Muscle of back (tissue), 11 donors: Measurements from ENCODE around the gene RASAL1. TPM values are rescaled to one million over a fixed set of nuclear protein-coding genes. Genes with fewer than 3 reads are reported as not detected.
"Not testable (repeated sequence)": the region's sequence is repeated elsewhere in the genome, so short reads cannot be mapped to it uniquely, and the experiment has no call there.

Source experiments
- DNase-seq, 3 donors: peaks; one replicate each; pipeline versions ENCODE4 v3.0.0 to v3.0.0-alpha.2; 2013
- polyA plus RNA-seq, 10 donors: library from polyadenylated mRNA; unstranded; fragments of 120-200 nt; gene quantifications; one replicate each; pipeline ENCODE4 v1.2.1, GENCODE V29; 2013; ENCODE audit not compliant: insufficient read length in 10 of 10

The RASAL1 gene
- polyA plus RNA-seq, 10 donors: 0.03 to 0.28 (median 0.18) TPM; not detected in 5

DNA sequence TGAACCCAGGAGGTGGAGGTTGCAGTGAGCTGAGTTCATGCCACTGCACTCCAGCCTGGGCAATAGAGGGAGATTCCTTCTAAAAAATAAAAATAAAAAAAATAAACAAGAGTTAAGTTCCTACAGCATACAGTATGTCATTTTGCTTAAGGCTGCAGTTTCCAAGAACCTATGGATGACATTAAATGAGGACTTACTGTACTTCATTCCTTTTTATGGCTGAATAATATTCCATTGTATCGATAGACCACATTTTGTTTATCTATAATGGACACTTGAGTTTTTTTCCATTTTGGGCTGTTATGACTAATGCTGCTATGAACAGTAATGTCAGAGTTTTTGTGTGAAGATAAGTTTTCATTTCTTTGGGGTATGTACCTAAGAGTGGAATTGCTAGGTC, 17.4 kb downstream of the RASAL1 start:
- DNase-seq: no peak

GRCh38 chr12:113117684-113118083, 17.9 kb downstream of the RASAL1 start:
- not testable (repeated sequence) for DNase-seq

DNA sequence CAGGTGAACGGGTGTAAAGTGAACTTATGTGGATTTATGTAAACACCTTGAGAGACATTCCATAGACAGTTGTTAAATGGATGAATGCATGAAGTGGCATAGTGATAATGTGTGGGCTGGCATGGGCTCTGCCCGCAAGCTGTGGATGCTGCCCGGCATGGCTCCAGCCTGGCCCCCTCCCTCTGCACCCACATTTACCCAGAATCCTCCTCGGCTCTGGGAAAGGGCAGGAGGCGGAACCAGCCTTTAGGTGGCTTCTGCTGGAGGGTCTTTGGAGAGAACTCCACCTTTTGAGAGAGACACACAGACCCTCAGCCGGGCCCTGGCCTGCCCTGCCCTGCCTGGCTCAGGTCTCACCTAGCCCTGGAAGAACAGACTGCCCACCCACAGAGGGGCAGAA, 18.7 kb downstream of the RASAL1 start:
- no peak for DNase-seq

- no peak for DNase-seq
Measured at GRCh38 chr12:113115455-113116126, 20.0 kb downstream of the RASAL1 start.

GRCh38 chr12:113114447-113115178, 20.9 kb downstream of the RASAL1 start:
- no peak for DNase-seq

GRCh38 chr12:113113397-113113796, 22.2 kb downstream of the RASAL1 start:
- DNase-seq: no peak

- no peak for DNase-seq
Measured at GRCh38 chr12:113112043-113112899, 23.3 kb downstream of the RASAL1 start.

- no peak for DNase-seq
Measured at GRCh38 chr12:113111247-113111646, 24.3 kb downstream of the RASAL1 start.

DNA sequence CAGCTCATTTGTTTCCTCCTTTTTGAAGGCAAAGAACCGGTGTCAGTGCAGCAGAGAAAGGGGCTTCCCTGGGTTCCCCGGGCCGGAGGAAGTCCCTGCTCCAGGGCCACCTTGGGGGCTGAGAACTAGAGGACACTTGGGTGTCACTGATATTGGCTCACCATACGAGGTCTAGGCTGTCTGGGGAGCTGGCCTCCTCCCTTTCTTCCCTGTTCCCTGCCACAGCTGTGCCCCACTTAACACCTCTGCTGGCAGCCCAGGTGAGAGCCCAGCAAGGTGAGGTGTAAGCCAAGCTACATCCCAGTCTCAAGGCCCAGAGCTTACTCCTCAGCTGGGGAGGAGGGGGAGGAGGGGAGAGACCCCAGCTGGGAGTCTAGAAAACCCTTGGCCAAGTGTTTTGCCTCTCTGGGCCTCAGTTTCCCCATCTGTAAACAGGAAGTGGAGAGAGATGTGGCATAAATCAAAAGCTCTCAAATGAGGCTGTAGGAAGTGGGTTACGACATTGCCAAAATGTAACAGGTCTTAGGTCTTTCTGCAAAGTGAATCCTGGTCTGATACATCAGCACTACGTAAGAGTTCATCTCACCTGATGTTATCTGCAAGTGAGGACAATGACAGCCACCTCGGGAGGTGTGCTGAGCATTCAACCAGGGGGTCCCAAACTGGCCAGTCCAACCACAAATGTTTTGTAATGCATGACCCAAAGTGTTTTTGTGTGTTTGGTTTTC, 25.5 kb downstream of the RASAL1 start:
- DNase-seq: no peak

DNA sequence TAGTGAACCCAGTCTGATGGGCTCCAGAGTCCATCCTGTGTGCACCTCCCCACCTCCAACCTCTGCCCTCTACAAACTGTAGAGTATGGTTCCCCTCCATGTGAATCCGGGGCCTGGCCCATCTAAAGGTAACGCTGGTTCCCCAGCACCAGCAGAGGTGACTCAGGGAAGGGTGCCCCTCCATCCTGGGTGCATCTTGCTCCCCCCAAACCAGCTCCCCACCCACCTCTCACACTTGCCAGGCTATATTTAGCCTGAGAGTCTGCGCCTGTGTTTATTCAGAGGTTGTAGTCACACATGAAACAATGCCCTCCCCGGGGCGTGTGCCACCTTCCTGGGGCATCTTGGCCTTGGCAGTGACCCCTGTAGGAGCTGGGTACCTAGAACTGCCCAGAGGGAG, 26.2 kb downstream of the RASAL1 start:
- no peak for DNase-seq

GRCh38 chr12:113108308-113108707, 27.3 kb downstream of the RASAL1 start:
- DNase-seq: no peak

DNA sequence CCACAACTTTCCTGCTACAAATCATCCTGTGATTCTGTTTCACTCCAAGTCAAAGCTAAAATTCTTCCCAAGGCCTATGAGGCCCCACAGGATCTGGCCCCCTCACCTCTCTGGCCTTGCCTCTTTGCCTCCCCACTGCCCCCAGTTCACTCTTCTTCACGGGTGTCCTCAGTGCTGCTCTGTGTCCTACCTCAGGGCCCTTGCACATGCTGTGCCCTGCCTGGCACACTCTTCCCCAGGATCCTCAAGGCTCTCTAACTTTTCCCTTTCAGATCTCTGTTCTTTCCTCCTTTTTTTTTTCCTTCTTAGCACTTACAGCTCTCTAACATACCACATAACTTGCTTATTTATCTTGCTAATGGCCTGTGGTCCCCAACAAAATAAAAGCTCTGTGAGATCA, 29.2 kb downstream of the RASAL1 start:
- no peak for DNase-seq

DNA sequence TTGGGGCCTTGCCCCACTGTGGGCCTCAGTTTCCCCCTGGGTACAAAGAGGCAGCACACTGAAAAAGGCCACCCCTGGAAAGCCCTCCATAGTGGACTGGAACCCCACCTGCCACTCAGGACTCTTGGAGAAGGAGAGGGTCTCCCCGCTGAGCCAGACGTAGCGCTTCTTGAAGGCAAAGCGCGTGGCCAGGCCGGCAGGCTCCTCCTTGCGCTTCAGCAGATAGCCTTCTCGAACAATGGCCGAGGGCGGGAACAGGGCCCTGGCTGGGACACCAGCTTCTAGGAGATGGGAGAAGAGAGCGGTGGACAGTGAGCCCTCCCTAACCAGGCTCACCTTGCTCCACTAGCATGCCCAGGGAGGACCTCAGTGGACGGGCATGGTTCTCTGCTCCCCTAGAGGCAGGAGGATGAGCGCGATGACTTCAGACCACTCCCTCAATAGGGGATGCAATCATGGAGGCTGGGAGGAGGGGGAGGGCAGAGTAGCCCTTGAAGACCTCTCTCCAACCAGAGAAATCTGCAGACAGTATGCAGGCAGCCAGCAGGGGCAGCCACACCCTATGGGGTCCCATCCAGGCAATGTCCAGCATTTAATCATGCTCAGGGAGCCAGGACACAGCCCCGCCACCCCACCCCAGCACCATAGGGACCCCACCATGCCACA, 29.8 kb downstream of the RASAL1 start:
- DNase-seq: no peak

- no peak for DNase-seq
Measured at GRCh38 chr12:113104953-113105510, 30.5 kb downstream of the RASAL1 start.

DNA sequence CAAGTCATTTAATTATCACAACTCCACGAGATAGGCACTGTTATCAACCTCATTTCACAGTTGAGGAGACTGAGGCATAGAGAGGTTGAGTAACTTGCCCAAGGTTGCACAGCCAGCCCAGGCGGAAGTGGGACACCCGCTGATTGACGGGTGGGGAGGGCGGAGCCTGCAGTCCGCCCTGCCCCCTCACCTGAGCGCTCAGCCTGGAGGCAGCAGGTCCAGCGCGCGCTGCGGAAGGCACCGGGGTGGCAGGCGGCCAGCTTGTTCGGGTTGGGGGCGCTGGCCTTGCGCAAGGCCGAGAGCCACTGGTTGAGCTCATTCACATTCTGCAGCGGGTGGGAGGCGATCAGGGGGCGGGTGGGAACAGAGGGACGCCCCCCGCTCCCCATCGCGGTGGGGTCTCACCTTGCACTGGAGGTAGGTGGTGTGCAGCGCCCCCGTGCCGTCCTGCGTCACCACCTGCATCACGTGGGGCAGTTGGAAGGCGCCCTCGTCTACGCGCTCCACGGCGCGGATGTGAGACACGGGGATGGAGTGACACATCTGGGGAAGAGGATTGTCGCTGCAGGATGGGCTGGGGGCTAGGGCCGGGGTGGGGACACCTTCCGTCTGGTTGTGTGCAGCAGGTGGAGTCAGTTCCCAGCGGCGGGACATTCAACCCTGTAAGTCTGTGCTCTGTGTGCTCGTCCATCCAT, 31.7 kb downstream of the RASAL1 start:
- no peak for DNase-seq

- no peak for DNase-seq
Measured at GRCh38 chr12:113102811-113103210, 32.8 kb downstream of the RASAL1 start.

GRCh38 chr12:113101751-113102150, 33.8 kb downstream of the RASAL1 start:
- no peak for DNase-seq

- DNase-seq: no peak
Measured at GRCh38 chr12:113099764-113100163, 35.8 kb downstream of the RASAL1 start.

GRCh38 chr12:113099364-113099763, 36.2 kb downstream of the RASAL1 start:
- DNase-seq: no peak

GRCh38 chr12:113098441-113099028, 37.0 kb downstream of the RASAL1 start:
- DNase-seq: peak; percentile 34 to 76 (median 64)
